DOHH2 (cell line): ENCODE measurements around the gene DENND6B.

Experiments
- H3F3A ChIP-seq: fragments of 200-600 bp; sonication (generic), shearing (Covaris generic); 2 replicates; pipeline ENCODE4 v1.6.0; 2016; ENCODE audit warnings: antibody characterized with exemption, mild to moderate bottlenecking; ENCODE audit not compliant: control insufficient read depth, insufficient read depth
- H3K27ac ChIP-seq: fragments of 200-600 bp; sonication (generic); 2 replicates; pipeline ENCODE4 v1.5.1; 2014; ENCODE audit warnings: low read depth, mild to moderate bottlenecking, low read length, moderate library complexity
- H3K27me3 ChIP-seq: fragments of 200-600 bp; sonication (generic); 2 replicates; pipeline ENCODE4 v1.6.1; 2014; ENCODE audit warnings: mild to moderate bottlenecking, low read length, mixed read lengths; ENCODE audit not compliant: control insufficient read depth
- H3K36me3 ChIP-seq: fragments of 200-600 bp; sonication (generic); 2 replicates; pipeline ENCODE4 v1.6.1; 2014; ENCODE audit warnings: mild to moderate bottlenecking, low read length, moderate library complexity, mixed read lengths; ENCODE audit not compliant: control insufficient read depth
- H3K4me1 ChIP-seq: fragments of 200-600 bp; sonication (generic); 2 replicates; pipeline ENCODE4 v1.6.1; 2014; ENCODE audit warnings: mild to moderate bottlenecking, low read length, mixed read lengths; ENCODE audit not compliant: control insufficient read depth
- H3K4me2 ChIP-seq: fragments of 200-600 bp; sonication (generic); 2 replicates; pipeline ENCODE4 v1.6.0; 2014; ENCODE audit warnings: mild to moderate bottlenecking, low read length, moderate library complexity
- H3K4me3 ChIP-seq: fragments of 200-600 bp; sonication (generic); 2 replicates; pipeline ENCODE4 v1.5.1; 2014; ENCODE audit warnings: mild to moderate bottlenecking, low read length, mixed read lengths
- H3K79me2 ChIP-seq: fragments of 200-600 bp; sonication (generic); 2 replicates; pipeline ENCODE4 v1.6.1; 2014; ENCODE audit warnings: mild to moderate bottlenecking, low read length, mixed read lengths; ENCODE audit not compliant: control insufficient read depth
- H3K9me2 ChIP-seq: fragments of 200-600 bp; sonication (generic); replicated peaks from 2 replicates; pipeline ENCODE4 v1.6.1; 2014; ENCODE audit warnings: mild to moderate bottlenecking, low read length, mixed read lengths; ENCODE audit not compliant: control insufficient read depth
- H3K9me3 ChIP-seq: fragments of 200-600 bp; sonication (generic); 2 replicates; pipeline ENCODE4 v1.6.1; 2014; ENCODE audit warnings: antibody characterized with exemption, low read length, mixed read lengths; ENCODE audit not compliant: control insufficient read depth, insufficient read depth
- H4K20me1 ChIP-seq: fragments of 200-600 bp; sonication (generic); 2 replicates; pipeline ENCODE4 v1.6.0; 2014; ENCODE audit warnings: low read depth, mild to moderate bottlenecking, antibody characterized with exemption, low read length, moderate library complexity; ENCODE audit not compliant: control insufficient read depth, insufficient read depth
- CTCF ChIP-seq: fragments of 200-600 bp; sonication (generic); IDR thresholded peaks from one replicate; pipeline ENCODE4 v1.5.1; 2014; ENCODE audit warnings: antibody characterized with exemption, mild to moderate bottlenecking, low read depth, low read length; ENCODE audit not compliant: poor library complexity, severe bottlenecking
- EZH2phosphoT487 ChIP-seq: fragments of 200-600 bp; sonication (generic); IDR thresholded peaks from 2 replicates; pipeline ENCODE4 v1.6.1; 2017; ENCODE audit warnings: borderline replicate concordance, mild to moderate bottlenecking, antibody characterized with exemption, low read length, moderate library complexity, mixed read lengths

The DENND6B gene

DNA sequence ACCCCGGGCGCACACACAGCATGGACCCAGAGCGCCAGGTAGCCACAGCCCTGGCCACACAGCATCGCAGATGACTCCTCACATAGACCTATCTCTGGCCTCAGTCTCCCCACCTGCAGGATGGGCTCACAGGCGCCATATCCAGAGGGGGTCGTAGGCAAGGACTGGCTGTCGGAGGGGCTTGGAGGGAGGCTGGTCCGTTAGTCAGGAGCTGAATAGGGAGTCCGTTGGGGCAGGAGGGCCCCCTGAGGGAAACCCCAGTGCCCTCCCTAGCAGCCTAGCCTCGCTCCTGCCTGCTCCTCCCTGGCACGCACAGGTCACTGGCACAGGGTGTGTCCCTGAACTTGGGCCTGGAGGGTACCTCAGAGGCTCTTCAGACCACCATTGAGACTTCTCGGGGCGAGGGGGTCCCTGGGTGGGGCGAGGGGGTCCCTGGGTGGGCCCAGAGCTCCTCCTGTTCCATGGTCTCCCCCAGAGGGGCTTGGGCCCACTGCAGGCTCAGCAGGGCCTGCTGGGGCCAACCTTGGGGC, 21.4 kb downstream of the DENND6B start:
- H3K27ac ChIP-seq, result peak overlapping the region; percentile 88
- H3K4me1 ChIP-seq, result peaks cover 82% of the 10 kb centered on the region

DNA sequence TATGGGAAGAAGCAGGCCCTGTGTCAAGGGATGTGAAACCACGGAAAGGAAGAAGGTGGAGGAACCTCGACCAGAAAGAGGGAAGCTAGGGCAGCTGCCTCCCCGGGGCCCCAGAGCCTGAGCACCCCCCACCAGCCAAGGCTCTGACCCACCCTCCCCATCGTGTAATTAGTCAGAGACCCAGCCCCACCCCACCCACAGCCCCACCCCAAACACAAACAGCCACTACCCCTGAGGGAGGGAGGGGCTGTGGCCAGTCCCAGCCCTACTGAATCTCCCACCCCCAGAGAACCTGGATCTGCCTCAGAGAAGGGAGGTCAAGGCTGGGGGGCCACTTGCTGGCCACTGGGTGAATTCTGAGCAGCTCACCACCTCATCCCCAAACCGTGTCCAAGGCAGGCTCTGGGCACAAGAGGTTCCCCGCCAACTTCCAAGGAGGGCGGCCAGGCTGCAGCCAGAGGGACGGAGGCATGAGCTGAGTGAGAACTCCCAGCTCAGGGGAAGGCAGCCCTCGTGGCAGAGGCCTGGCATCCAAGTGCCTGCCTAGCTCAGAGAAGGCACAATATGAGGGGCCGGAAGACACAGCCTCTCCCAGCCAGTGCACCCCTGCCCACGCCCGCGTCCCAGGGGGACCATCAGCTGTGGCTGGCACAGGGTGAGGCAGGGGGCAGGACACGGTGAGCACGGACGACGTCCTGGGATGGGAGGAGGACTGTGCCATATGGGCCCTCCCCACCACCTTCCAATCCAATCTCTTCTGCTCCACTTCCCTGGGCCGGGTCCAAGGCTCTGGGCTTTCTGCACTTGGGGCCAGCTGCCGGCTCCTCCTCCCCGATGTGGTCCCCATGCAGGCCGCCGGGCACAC, 22.1 kb downstream of the DENND6B start:
- Histone ChIP-seq H3F3A (peaks cover 31% of the 10 kb centered on the region), H3K9me2 (no peaks in the 10 kb centered on the region), H3K9me3 (no peaks in the 10 kb centered on the region), H3K36me3 (peaks cover 42% of the 10 kb centered on the region), H3K4me3 (peak overlapping the region; percentile 97), H3K4me1 (peaks cover 86% of the 10 kb centered on the region), H3K27me3 (no peaks in the 10 kb centered on the region), H3K27ac (peak overlapping the region; percentile 88), H4K20me1 (peaks cover 15% of the 10 kb centered on the region), H3K4me2 (peak overlapping the region; percentile 99), H3K79me2 (peaks cover 72% of the 10 kb centered on the region)
- no peak for TF ChIP-seq CTCF
- no peak for TF ChIP-seq EZH2phosphoT487

More for the DNA sequence above, 21.4 kb downstream of the DENND6B start:
- H3K79me2 ChIP-seq, result peaks cover 65% of the 10 kb centered on the region
- peak overlapping the region; percentile 99 for H3K4me2 ChIP-seq
- H3K4me3 ChIP-seq, result peak overlapping the region; percentile 97
- H3F3A ChIP-seq, result peaks cover 36% of the 10 kb centered on the region
- peaks cover 15% of the 10 kb centered on the region for H4K20me1 ChIP-seq
- peaks cover 42% of the 10 kb centered on the region for H3K36me3 ChIP-seq
- no peaks in the 10 kb centered on the region for H3K27me3 ChIP-seq
- H3K9me2 ChIP-seq, result no peaks in the 10 kb centered on the region
- TF ChIP-seq CTCF (no peak), EZH2phosphoT487 (no peak)
- H3K9me3 ChIP-seq, result no peaks in the 10 kb centered on the region

GRCh38 chr22:50303848-50304527, 22.8 kb downstream of the DENND6B start:
- Histone ChIP-seq H4K20me1 (peaks cover 15% of the 10 kb centered on the region), H3K4me1 (peaks cover 85% of the 10 kb centered on the region), H3K79me2 (peaks cover 78% of the 10 kb centered on the region)

More at GRCh38 chr22:50303848-50304527, 22.8 kb downstream of the DENND6B start:
- H3K4me3 ChIP-seq, result peak overlapping the region; percentile 97
- no peaks in the 10 kb centered on the region for H3K9me3 ChIP-seq
- H3K27me3 ChIP-seq, result no peaks in the 10 kb centered on the region
- no peak for TF ChIP-seq EZH2phosphoT487
- peak; percentile 32 for TF ChIP-seq CTCF
- peaks cover 29% of the 10 kb centered on the region for H3F3A ChIP-seq
- H3K4me2 ChIP-seq, result peak overlapping the region; percentile 99
- peaks cover 42% of the 10 kb centered on the region for H3K36me3 ChIP-seq
- peak overlapping the region; percentile 88 for H3K27ac ChIP-seq
- no peaks in the 10 kb centered on the region for H3K9me2 ChIP-seq
